WTC11 (cell line): ENCODE results near the gene ELF5. TPM values are rescaled to one million over a fixed set of nuclear protein-coding genes. Genes with fewer than 3 reads are reported as not detected.

Experiments
- ATAC-seq: fragments of 200-7000 bp; cut with Tn5 transposase; 2 replicates; pipeline ENCODE4 v1.10.0; 2021; ENCODE audit warnings: mild to moderate bottlenecking, moderate library complexity
- CTCF ChIA-PET: fragments of 300-600 bp; sonication (Branson Sonifier 250); formaldehyde crosslinking; loops from one replicate; lab custom pipeline; 2021; ENCODE audit warnings: antibody characterized with exemption; lab: Charles Lee
- POLR2A ChIA-PET: fragments of 350-600 bp; sonication (Branson Sonifier 250); formaldehyde crosslinking; loops from one replicate; lab custom pipeline; 2021; ENCODE audit warnings: antibody characterized with exemption; lab: Charles Lee
- DNase-seq: peaks from one replicate; pipeline ENCODE4 v3.0.0; 2021; ENCODE audit warnings: low spot score
- H3K27ac Mint-ChIP-seq: 2 replicates; pipeline ENCODE4 v1.8.0; 2021; ENCODE audit warnings: mixed read lengths
- H3K27me3 Mint-ChIP-seq: 2 replicates; pipeline ENCODE4 v1.8.0; 2021; ENCODE audit warnings: low read depth, mild to moderate bottlenecking, moderate library complexity, mixed read lengths
- H3K36me3 Mint-ChIP-seq: 2 replicates; pipeline ENCODE4 v1.8.0; 2021; ENCODE audit warnings: mixed read lengths
- H3K4me1 Mint-ChIP-seq: 2 replicates; pipeline ENCODE4 v1.8.0; 2022; ENCODE audit warnings: mixed read lengths
- H3K4me3 Mint-ChIP-seq: 2 replicates; pipeline ENCODE4 v1.8.0; 2021; ENCODE audit warnings: mild to moderate bottlenecking, moderate library complexity, mixed read lengths
- H3K9me3 Mint-ChIP-seq: 2 replicates; pipeline ENCODE4 v1.8.0; 2021; ENCODE audit warnings: mixed read lengths
- CREB1 ChIP-seq: sonication (generic); formaldehyde crosslinking; IDR thresholded peaks from 2 replicates; pipeline ENCODE4 v1.8.0; 2023; ENCODE audit warnings: mild to moderate bottlenecking, missing genetic modification reagents
- GTF2I ChIP-seq: fragments of 250-450 bp; sonication (Bioruptor Pico); conservative IDR thresholded peaks from 2 replicates; pipeline ENCODE4 v1.4.0; 2021; ENCODE audit warnings: mild to moderate bottlenecking
- MYBL2 ChIP-seq: sonication (generic); formaldehyde crosslinking; IDR thresholded peaks from 2 replicates; pipeline ENCODE4 v1.8.1; 2023; ENCODE audit warnings: mild to moderate bottlenecking, moderate library complexity, missing genetic modification reagents
- NFATC4 ChIP-seq: fragments of 250-450 bp; sonication (Bioruptor Pico); IDR thresholded peaks from 2 replicates; pipeline ENCODE4 v1.9.0; 2021; ENCODE audit warnings: mild to moderate bottlenecking
- NFYB ChIP-seq: sonication (generic); formaldehyde crosslinking; conservative IDR thresholded peaks from 2 replicates; pipeline ENCODE4 v1.8.0; 2022; ENCODE audit warnings: low read depth, missing genetic modification reagents
- NR2C2 ChIP-seq: sonication (generic); formaldehyde crosslinking; IDR thresholded peaks from 2 replicates; pipeline ENCODE4 v1.8.0; 2022; ENCODE audit warnings: mild to moderate bottlenecking, missing genetic modification reagents
- RELA ChIP-seq: sonication (generic); formaldehyde crosslinking; IDR thresholded peaks from 2 replicates; pipeline ENCODE4 v1.8.1; 2022; ENCODE audit warnings: missing genetic modification reagents, mild to moderate bottlenecking, borderline replicate concordance
- RORB ChIP-seq: fragments of 250-450 bp; sonication (Bioruptor Pico); IDR thresholded peaks from 2 replicates; pipeline ENCODE4 v1.9.0; 2021; ENCODE audit warnings: mild to moderate bottlenecking
- SOX15 ChIP-seq: fragments of 250-450 bp; sonication (Bioruptor Pico); IDR thresholded peaks from 2 replicates; pipeline ENCODE4 v1.9.0; 2021; ENCODE audit warnings: mild to moderate bottlenecking
- SP1 ChIP-seq: sonication (generic); formaldehyde crosslinking; conservative IDR thresholded peaks from 2 replicates; pipeline ENCODE4 v1.8.1; 2022; ENCODE audit warnings: missing genetic modification reagents
- ZNF121 ChIP-seq: sonication (generic); formaldehyde crosslinking; IDR thresholded peaks from 2 replicates; pipeline ENCODE4 v1.8.0; 2023; ENCODE audit warnings: missing genetic modification reagents
- ZNF138 ChIP-seq: sonication (generic); formaldehyde crosslinking; conservative IDR thresholded peaks from 2 replicates; pipeline ENCODE4 v1.8.1; 2022; ENCODE audit warnings: mild to moderate bottlenecking, moderate library complexity, missing genetic modification reagents
- ZNF671 ChIP-seq: fragments of 250-450 bp; sonication (Bioruptor Pico); IDR thresholded peaks from 2 replicates; pipeline ENCODE4 v1.8.0; 2021; ENCODE audit warnings: mild to moderate bottlenecking
- total RNA-seq: library from RNA; stranded (reverse); gene quantifications from 3 replicates; pipeline ENCODE4 v1.2.3, GENCODE V29; 2021
- TF ChIP-seq, protein P1 (sequence below): fragments of 250-450 bp; sonication (Bioruptor Pico); IDR thresholded peaks from 2 replicates; pipeline ENCODE4 v1.9.0; 2021; ENCODE audit warnings: mild to moderate bottlenecking
- TF ChIP-seq, protein P2 (sequence below): sonication (generic); formaldehyde crosslinking; IDR thresholded peaks from 2 replicates; pipeline ENCODE4 v1.8.0; 2022; ENCODE audit warnings: mild to moderate bottlenecking, missing genetic modification reagents
- TF ChIP-seq, protein P3 (sequence below): fragments of 250-450 bp; sonication (Bioruptor Pico); conservative IDR thresholded peaks from 2 replicates; pipeline ENCODE4 v1.9.0; 2021; ENCODE audit warnings: mild to moderate bottlenecking
- TF ChIP-seq, protein P4 (sequence below): fragments of 250-450 bp; sonication (Bioruptor Pico); IDR thresholded peaks from 2 replicates; pipeline ENCODE4 v1.8.0; 2021; ENCODE audit warnings: mild to moderate bottlenecking
- TF ChIP-seq, protein P5 (sequence below): fragments of 250-450 bp; sonication (Bioruptor Pico); IDR thresholded peaks from 2 replicates; pipeline ENCODE4 v1.9.0; 2021; ENCODE audit warnings: mild to moderate bottlenecking

The ELF5 gene
- total RNA-seq, 1 experiment from 2014 or later, result not detected

DNA sequence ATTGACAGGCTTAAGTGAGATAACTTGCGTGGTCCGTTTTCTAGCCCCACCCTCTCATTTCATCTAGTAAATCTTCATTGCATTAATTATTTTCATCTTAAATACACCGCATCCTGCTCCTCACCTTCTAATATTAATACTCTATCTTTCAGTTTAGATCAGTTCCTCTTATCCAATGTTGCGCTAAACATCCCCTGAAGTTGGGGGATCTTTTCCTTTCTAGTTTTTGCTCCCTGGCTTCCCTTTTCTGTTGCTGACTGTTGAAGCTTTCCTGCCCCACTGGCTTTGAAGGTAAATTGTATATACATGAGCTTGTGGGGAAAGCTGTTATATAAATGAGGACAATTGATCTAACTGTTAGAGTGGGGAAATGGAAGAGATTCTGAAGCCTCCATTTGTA is 67.6 kb downstream of the ELF5 start:
- no peaks in the 10 kb centered on the region for H3K4me1 Mint-ChIP-seq
- ChIA-PET CTCF (interaction anchor here (0.6 kb wide), 1 partner anchor 28 kb away, joined by 3 read pairs; no protein-coding TSS in a partner anchor), POLR2A (interaction anchor here (0.7 kb wide), 1 partner anchor 242 kb away, joined by 5 read pairs; no protein-coding TSS in a partner anchor)
- no peak overlapping the region for H3K4me3 Mint-ChIP-seq
- peaks cover 2% of the 10 kb centered on the region; the same call in 1 of the 2 replicates for H3K27me3 Mint-ChIP-seq
- TF ChIP-seq ZNF671 (CRISPR knock-in tag), result no peak
- TF ChIP-seq GTF2I (CRISPR knock-in tag), result no peak
- DNase-seq (no peak), ATAC-seq (no peak)
- no peak overlapping the region for H3K27ac Mint-ChIP-seq
- H3K36me3 Mint-ChIP-seq, result peaks cover 10% of the 10 kb centered on the region; the same call in 1 of the 2 replicates
- peaks cover 10% of the 10 kb centered on the region for H3K9me3 Mint-ChIP-seq

DNA sequence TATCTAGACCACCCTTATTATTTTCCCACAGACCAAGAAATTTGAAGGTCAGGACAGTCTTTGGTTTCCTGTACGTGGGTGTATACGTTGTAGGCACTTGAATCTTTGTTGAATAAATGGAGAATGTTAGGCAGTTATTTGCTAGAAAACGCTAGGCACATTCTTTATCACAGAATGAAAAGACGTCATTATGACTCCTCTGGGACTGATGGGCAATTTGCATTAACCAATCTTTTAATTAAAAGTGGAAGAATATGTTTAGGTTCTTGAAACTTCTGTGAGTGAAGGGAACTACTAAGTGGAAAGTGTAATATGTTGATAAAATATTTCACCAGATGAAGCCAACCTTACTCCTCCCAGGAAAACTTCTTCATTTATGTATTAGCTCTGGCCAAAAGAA is 69.2 kb downstream of the ELF5 start:
- ChIA-PET POLR2A (no interaction called here), CTCF (no interaction called here)
- no peak overlapping the region for H3K4me3 Mint-ChIP-seq

DNA sequence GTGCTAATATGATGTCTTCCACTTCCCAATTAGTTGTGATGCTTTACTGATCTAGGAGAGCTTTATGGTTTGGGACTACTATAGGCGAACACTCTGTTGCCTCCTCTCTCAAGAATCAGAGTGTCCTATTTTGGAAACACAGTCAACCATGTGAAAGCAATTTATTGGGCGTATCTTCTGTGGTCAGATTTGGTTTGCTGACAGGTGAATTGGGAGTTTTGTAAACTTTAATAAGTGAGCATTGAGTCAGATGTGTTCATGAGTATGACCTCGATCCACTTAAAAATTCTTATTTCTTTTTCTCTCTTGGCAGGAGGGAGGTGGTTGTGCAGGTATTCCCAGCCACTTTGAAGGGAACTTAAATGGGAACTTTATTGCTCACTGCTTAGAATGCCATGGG is 70.5 kb downstream of the ELF5 start:
- Mint-ChIP-seq H3K27me3 (peaks cover 9% of the 10 kb centered on the region; the same call in 1 of the 2 replicates), H3K27ac (no peak overlapping the region), H3K4me1 (peaks cover 7% of the 10 kb centered on the region), H3K36me3 (peaks cover 17% of the 10 kb centered on the region), H3K9me3 (peaks cover 24% of the 10 kb centered on the region), H3K4me3 (no peak overlapping the region)
- TF ChIP-seq, protein P1, sequence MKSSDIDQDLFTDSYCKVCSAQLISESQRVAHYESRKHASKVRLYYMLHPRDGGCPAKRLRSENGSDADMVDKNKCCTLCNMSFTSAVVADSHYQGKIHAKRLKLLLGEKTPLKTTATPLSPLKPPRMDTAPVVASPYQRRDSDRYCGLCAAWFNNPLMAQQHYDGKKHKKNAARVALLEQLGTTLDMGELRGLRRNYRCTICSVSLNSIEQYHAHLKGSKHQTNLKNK (CRISPR knock-in tag), result no peak
- TF ChIP-seq CREB1 (no peak), NFATC4 (no peak), NR2C2 (no peak), SP1 (CRISPR knock-in tag) (no peak), SOX15 (CRISPR knock-in tag) (no peak), RORB (CRISPR knock-in tag) (no peak), ZNF138 (CRISPR knock-in tag) (no peak), NFYB (no peak), ZNF121 (CRISPR knock-in tag) (no peak), MYBL2 (CRISPR knock-in tag) (no peak)
- TF ChIP-seq, protein P2, sequence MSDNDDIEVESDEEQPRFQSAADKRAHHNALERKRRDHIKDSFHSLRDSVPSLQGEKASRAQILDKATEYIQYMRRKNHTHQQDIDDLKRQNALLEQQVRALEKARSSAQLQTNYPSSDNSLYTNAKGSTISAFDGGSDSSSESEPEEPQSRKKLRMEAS (CRISPR knock-in tag), result no peak
- TF ChIP-seq, protein P3, sequence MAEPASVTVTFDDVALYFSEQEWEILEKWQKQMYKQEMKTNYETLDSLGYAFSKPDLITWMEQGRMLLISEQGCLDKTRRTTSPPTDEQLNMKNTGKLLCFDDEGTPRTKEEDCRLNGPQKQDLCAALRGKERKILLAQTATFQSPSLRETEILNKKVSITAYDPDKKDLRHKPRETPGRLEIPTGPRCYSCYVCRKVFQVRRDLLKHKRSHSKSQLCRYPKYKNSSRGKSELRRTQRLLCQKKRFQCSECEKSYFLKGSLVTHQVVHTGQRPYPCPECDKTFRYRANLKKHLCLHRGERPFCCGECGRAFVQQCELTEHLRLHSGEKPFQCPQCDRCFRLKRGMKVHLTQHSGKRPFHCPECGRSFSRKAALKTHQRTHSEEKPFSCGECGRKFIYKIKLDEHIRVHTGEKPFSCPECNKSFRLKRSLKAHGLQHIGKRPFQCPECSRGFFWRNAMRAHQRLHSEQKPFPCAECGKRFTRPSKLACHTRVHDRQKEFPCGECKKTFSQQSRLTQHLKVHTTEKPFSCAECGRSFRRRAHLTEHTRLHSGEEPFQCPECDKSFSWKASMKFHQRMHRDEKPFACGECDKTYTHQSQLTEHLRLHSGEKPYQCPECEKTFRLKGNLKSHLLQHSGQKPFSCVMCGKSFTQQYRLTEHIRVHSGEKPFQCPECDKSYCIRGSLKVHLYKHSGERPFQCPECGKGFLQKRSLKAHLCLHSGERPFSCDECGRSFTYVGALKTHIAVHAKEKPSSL (CRISPR knock-in tag), result no peak
- TF ChIP-seq, protein P4, sequence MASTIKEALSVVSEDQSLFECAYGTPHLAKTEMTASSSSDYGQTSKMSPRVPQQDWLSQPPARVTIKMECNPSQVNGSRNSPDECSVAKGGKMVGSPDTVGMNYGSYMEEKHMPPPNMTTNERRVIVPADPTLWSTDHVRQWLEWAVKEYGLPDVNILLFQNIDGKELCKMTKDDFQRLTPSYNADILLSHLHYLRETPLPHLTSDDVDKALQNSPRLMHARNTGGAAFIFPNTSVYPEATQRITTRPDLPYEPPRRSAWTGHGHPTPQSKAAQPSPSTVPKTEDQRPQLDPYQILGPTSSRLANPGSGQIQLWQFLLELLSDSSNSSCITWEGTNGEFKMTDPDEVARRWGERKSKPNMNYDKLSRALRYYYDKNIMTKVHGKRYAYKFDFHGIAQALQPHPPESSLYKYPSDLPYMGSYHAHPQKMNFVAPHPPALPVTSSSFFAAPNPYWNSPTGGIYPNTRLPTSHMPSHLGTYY (CRISPR knock-in tag), result no peak
- TF ChIP-seq, protein P5, sequence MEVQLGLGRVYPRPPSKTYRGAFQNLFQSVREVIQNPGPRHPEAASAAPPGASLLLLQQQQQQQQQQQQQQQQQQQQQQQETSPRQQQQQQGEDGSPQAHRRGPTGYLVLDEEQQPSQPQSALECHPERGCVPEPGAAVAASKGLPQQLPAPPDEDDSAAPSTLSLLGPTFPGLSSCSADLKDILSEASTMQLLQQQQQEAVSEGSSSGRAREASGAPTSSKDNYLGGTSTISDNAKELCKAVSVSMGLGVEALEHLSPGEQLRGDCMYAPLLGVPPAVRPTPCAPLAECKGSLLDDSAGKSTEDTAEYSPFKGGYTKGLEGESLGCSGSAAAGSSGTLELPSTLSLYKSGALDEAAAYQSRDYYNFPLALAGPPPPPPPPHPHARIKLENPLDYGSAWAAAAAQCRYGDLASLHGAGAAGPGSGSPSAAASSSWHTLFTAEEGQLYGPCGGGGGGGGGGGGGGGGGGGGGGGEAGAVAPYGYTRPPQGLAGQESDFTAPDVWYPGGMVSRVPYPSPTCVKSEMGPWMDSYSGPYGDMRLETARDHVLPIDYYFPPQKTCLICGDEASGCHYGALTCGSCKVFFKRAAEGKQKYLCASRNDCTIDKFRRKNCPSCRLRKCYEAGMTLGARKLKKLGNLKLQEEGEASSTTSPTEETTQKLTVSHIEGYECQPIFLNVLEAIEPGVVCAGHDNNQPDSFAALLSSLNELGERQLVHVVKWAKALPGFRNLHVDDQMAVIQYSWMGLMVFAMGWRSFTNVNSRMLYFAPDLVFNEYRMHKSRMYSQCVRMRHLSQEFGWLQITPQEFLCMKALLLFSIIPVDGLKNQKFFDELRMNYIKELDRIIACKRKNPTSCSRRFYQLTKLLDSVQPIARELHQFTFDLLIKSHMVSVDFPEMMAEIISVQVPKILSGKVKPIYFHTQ, result no peak
- ATAC-seq, result no peak
- DNase-seq, result no peak
- ChIA-PET POLR2A (no interaction called here), CTCF (no interaction called here)

More for the DNA sequence above, 69.2 kb downstream of the ELF5 start:
- no peak for TF ChIP-seq RELA (CRISPR knock-in tag)
- Mint-ChIP-seq H3K27ac (no peak overlapping the region), H3K4me1 (peaks cover 4% of the 10 kb centered on the region), H3K27me3 (peaks cover 6% of the 10 kb centered on the region; the same call in 1 of the 2 replicates), H3K36me3 (peaks cover 16% of the 10 kb centered on the region), H3K9me3 (peaks cover 21% of the 10 kb centered on the region)
- DNase-seq (no peak), ATAC-seq (no peak)
